Immature natural killer cell (primary cell): ENCODE data around the gene MT1M. TPM values are rescaled to one million over a fixed set of nuclear protein-coding genes. Genes with fewer than 3 reads are reported as not detected.
A peak's percentile ranks its signal among the peaks of the same experiment; 100 is the strongest.

Experiments
- DNase-seq, 3 donors: peaks; one replicate each; pipeline ENCODE4 v3.0.0; 2022; ENCODE audit warnings: mixed read lengths in 1 of 3
- H3K27ac Mint-ChIP-seq, 6 donors: one replicate each; pipeline ENCODE4 v1.8.0; 2020; ENCODE audit warnings: mixed read lengths in 6 of 6, mild to moderate bottlenecking in 5 of 6, inconsistent platforms in 4 of 6, moderate library complexity in 3 of 6
- H3K27me3 Mint-ChIP-seq, 3 donors: one replicate each; pipeline ENCODE4 v1.8.0; 2020 to 2021; ENCODE audit warnings: low read depth in 3 of 3, mild to moderate bottlenecking in 3 of 3, mixed read lengths in 3 of 3, moderate library complexity in 3 of 3, inconsistent platforms in 1 of 3
- H3K36me3 Mint-ChIP-seq, 3 donors: one replicate each; pipeline ENCODE4 v1.8.0; 2020; ENCODE audit warnings: mixed read lengths in 3 of 3, inconsistent platforms in 2 of 3, mild to moderate bottlenecking in 2 of 3
- H3K4me1 Mint-ChIP-seq, 2 donors: one replicate each; pipeline ENCODE4 v1.8.0; 2020; ENCODE audit warnings: inconsistent platforms in 2 of 2, mild to moderate bottlenecking in 2 of 2, mixed read lengths in 2 of 2, moderate library complexity in 1 of 2
- H3K4me3 Mint-ChIP-seq, 5 donors: one replicate each; pipeline ENCODE4 v1.8.0; 2020; ENCODE audit warnings: mild to moderate bottlenecking in 5 of 5, mixed read lengths in 5 of 5, inconsistent platforms in 3 of 5, moderate library complexity in 3 of 5
- H3K9me3 Mint-ChIP-seq, 6 donors: one replicate each; pipeline ENCODE4 v1.8.0; 2020; ENCODE audit warnings: mild to moderate bottlenecking in 6 of 6, mixed read lengths in 6 of 6, inconsistent platforms in 4 of 6, moderate library complexity in 3 of 6
- polyA plus RNA-seq, 3 donors: library from polyadenylated mRNA; unstranded; fragments of 300-500 nt; fragmentation: Illumina TruSeq; gene quantifications; one replicate each; pipeline ENCODE4 v1.2.3, GENCODE V29; 2021

MT1M gene
- polyA plus RNA-seq, 3 donors from 2014 or later, result not detected

DNA sequence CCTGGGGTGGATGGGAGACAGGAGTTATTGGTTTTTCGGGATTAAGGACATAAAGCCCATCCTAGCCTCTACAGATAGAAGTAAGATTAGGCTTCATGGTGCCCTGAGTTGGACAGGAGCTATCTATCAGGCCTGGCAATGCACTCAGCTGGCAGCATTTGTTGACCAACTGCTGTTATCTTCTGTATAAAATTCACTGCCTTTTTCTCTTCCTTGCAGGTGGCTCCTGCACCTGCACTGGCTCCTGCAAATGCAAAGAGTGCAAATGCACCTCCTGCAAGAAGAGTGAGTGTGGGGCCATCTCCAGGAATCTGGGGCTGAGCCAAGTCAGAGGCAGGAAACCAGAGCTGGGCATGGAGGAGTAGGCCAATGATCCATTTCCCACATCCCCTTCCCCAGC, 6.6 kb downstream of the MT1M start:
- H3K36me3 Mint-ChIP-seq, result no peaks in the 10 kb centered on the region
- H3K4me1 Mint-ChIP-seq, result peaks cover 17 to 30% of the 10 kb centered on the region in 2 donors
- H3K9me3 Mint-ChIP-seq, result no peaks in the 10 kb centered on the region
- no peak overlapping the region for H3K27ac Mint-ChIP-seq
- DNase-seq, result no peak
- H3K27me3 Mint-ChIP-seq, result peaks cover 15 to 23% (median 17%) of the 10 kb centered on the region in 3 donors
- H3K4me3 Mint-ChIP-seq, result peak overlapping the region in 1 of 5 donors; percentile 33

DNA sequence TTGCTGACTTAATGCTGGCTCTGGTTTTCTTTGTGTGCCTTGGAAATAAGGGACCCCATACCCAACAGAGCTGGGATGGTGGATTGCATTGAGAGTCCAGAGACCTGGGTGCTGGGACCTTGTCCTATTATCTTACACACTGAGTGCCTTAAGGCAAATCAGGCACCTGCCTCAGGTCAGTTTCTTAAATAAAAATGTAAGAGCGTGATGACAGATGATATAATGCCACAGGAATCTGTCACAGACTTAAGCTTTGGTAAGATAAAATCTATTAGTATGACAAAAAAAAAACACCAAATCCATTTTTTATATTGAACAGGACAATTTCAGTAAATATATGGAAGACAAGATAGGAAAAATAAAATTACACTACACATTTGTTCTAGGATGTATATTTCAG, 7.6 kb downstream of the MT1M start:
- Mint-ChIP-seq H3K27ac (no peak overlapping the region), H3K4me1 (peaks cover 20 to 28% of the 10 kb centered on the region in 2 donors), H3K4me3 (no peak overlapping the region), H3K27me3 (peaks cover 13 to 19% (median 18%) of the 10 kb centered on the region in 3 donors), H3K36me3 (no peaks in the 10 kb centered on the region), H3K9me3 (no peaks in the 10 kb centered on the region)
- no peak for DNase-seq

DNA sequence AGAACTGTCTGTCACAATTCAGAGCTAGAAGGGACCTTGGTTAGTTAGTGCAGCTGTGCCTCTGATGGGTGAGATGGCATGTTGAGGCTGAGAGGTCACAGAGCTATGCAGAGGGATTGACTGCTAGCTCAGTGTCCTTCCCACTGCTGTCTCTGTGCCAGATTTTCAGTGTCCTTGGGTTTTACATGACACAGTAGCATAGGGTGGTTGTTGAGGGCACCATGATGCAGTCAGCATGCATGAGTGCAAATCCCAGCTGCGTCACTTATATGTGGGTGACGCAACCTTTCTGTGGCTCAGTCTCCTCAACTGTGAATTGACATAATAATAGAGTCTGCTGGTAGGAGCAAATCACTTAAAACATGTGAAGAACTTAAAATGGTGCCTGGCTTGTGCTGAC, 8.7 kb downstream of the MT1M start:
- Mint-ChIP-seq H3K4me3 (no peak overlapping the region), H3K27ac (no peak overlapping the region), H3K27me3 (peaks cover 10 to 19% (median 13%) of the 10 kb centered on the region in 3 donors), H3K9me3 (no peaks in the 10 kb centered on the region), H3K36me3 (no peaks in the 10 kb centered on the region), H3K4me1 (peaks cover 20 to 27% of the 10 kb centered on the region in 2 donors)
- no peak for DNase-seq

DNA sequence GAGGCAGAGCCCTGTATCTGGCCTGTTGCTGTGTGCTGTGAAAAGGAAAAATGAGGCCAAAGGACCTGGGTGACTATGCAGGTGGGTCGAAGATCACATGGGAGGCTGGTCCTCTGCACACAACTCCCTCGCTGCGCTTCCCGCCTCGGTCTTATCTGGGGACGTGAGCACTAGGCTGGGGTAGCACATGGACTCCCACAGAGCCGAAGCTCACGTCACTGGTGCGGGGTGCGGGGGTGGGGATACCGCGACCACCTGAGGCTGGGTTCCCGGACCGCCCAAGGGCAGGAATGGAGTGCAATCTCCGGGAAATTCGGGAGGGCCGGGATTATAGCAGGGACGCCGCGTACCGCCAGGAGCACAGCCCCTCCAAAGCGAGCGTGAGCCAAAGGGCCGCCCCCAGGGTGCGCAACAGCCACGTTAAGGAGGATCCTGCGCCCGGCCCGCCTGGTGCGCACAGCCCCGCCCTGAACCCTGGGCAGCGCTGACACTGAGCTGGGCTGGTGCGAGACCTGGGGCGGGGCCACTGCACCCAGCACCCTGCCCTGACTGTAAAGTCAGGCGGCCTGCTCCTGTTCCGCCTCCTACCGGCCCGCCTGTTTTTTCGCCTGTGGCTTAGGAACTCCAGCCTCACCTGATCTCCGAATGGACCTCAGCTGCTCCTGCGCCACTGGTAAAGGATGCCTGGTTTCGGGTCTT, 10.8 kb downstream of the MT1M start:
- H3K4me3 Mint-ChIP-seq, result peak overlapping the region; percentile 64 to 82 (median 77)
- no peaks in the 10 kb centered on the region for H3K36me3 Mint-ChIP-seq
- peak overlapping the region in 5 of 6 donors; percentile 1 to 65 (median 37) for H3K27ac Mint-ChIP-seq
- H3K4me1 Mint-ChIP-seq, result peaks cover 20 to 21% of the 10 kb centered on the region in 2 donors
- H3K27me3 Mint-ChIP-seq, result peaks cover 6 to 19% (median 10%) of the 10 kb centered on the region in 3 donors
- no peaks in the 10 kb centered on the region for H3K9me3 Mint-ChIP-seq
- peak; percentile 55 to 71 (median 69) for DNase-seq

DNA sequence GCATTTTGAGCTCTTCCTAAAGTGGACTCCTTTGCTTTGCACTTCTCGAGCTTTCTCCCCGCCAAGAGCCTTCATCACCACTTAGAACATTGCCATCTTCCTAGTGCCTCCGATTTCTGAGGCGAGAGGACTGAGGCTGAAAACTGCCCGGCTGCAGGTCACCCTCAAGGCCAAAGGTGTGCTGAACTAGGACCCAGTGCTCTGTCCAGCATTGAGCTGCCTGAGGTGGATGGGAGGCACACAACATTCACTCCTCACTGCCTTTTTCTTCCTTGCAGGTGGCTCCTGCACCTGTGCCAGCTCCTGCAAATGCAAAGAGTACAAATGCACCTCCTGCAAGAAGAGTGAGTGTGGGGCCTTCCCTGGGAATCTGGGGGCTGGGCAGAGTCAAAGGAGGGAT, 11.4 kb downstream of the MT1M start:
- peak overlapping the region in 4 of 6 donors; percentile 1 to 55 (median 42) for H3K27ac Mint-ChIP-seq
- no peak for DNase-seq
- H3K4me1 Mint-ChIP-seq, result peaks cover 19 to 20% of the 10 kb centered on the region in 2 donors
- peak overlapping the region; percentile 64 to 82 (median 77) for H3K4me3 Mint-ChIP-seq
- H3K27me3 Mint-ChIP-seq, result peaks cover 6 to 16% (median 10%) of the 10 kb centered on the region in 3 donors
- H3K36me3 Mint-ChIP-seq, result no peaks in the 10 kb centered on the region
- no peaks in the 10 kb centered on the region for H3K9me3 Mint-ChIP-seq

DNA sequence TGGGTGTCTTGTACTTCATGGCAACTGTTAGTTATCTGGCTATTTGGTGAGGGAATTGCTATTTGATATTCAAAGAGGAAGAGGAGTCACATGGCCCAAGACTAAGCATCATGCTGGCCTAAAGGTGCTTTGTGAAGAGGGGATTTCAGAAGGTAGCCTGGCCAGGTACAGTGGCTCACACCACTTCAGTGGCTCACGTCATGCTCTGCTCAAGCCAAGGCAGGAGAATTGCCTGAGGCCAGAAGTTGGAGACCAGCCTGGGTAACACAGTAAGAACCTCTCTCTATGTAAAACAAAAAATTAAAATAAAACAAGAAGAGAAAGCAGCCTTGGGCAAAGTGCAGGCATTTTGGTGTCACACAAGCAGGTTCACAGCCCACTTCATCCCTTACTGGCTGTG, 12.9 kb downstream of the MT1M start:
- H3K27ac Mint-ChIP-seq, result no peak overlapping the region
- peaks cover 19 to 20% of the 10 kb centered on the region in 2 donors for H3K4me1 Mint-ChIP-seq
- no peak for DNase-seq
- peaks cover 5 to 12% (median 6%) of the 10 kb centered on the region in 3 donors for H3K27me3 Mint-ChIP-seq
- no peaks in the 10 kb centered on the region for H3K9me3 Mint-ChIP-seq
- H3K36me3 Mint-ChIP-seq, result no peaks in the 10 kb centered on the region
- H3K4me3 Mint-ChIP-seq, result no peak overlapping the region

DNA sequence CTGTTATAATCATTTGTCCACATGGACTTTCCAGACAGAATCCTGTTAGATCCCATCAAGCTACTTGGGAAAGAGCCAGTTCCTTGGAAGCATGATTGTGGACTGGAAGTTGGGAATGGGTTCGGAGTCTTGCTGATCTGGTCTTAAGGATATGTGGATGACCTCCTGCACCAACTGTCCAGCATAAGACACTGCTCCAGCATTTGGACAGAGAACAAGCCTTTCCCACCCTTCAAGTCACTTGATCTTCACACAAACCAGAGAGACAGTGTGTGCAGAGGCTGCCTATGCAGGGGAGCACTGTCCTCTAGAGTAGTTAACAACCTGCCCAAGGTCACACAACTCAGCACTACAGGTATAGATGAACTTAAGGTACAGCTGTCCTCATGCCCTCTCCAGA, 13.4 kb downstream of the MT1M start:
- Mint-ChIP-seq H3K4me3 (no peak overlapping the region), H3K9me3 (no peaks in the 10 kb centered on the region), H3K36me3 (no peaks in the 10 kb centered on the region), H3K27me3 (peaks cover 5 to 12% (median 6%) of the 10 kb centered on the region in 3 donors), H3K27ac (no peak overlapping the region), H3K4me1 (peaks cover 19 to 20% of the 10 kb centered on the region in 2 donors)
- no peak for DNase-seq

DNA sequence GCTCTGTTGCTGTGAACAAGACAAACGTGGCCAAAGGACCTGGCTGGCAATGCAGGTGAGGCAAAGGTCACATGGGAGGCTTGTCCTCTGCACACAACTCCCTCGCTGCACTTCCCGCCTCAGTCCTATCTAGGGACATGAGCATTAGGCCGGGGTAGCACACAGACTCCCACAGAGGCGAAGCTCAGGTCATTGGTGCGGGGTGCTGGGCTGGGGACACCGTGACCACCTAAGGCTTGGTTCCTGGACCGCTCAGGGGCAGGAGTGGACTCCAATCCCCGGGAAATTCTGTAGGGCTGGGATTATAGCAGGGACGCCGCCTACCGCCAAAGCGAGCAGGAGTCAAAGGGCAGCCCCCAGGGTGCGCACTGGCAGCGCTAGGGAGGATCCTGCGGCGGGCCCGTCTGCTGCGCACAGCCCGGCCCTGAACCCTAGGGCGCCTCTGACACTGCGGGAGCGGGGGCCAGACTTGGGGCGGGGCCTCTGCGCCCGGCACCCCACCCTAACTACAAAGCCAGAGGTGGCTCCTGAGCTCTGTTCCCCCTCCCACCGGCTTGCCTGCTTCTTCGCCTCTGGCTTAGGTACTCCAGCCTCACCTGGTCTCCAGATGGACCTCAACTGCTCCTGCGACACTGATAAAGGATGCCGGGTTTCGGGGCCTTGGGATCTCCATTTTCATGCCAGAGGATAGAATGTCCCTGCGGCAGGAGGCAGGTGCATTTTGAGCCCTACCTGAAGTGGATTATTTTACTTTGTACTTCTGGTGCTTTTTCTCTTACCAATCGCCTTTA, 15.4 kb downstream of the MT1M start:
- H3K9me3 Mint-ChIP-seq, result no peaks in the 10 kb centered on the region
- peaks cover 14% of the 10 kb centered on the region in 2 donors for H3K4me1 Mint-ChIP-seq
- H3K27ac Mint-ChIP-seq, result no peak overlapping the region
- H3K4me3 Mint-ChIP-seq, result no peak overlapping the region
- H3K36me3 Mint-ChIP-seq, result no peaks in the 10 kb centered on the region
- no peak for DNase-seq
- peaks cover 3 to 12% (median 6%) of the 10 kb centered on the region in 3 donors for H3K27me3 Mint-ChIP-seq

DNA sequence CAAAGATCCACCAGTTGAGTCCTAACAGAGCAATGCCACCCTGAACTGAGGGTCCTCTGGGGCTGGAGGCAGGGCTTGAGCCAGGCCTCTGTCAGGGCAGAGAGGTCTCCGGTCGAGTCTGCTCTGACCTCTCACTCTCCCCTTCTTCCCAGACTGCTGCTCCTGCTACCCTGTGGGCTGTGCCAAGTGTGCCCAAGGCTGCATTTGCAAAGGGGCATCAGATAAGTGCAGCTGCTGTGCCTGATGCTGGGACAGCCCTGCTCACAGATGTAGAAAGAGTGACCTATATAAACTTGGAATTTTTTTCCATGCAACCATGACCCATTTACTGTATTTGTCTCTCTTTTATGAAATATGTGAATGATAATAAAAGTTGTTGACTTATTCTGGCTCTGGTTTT, 16.8 kb downstream of the MT1M start:
- peaks cover under 1% of the 10 kb centered on the region in 2 donors for H3K4me1 Mint-ChIP-seq
- H3K9me3 Mint-ChIP-seq, result no peaks in the 10 kb centered on the region
- H3K27me3 Mint-ChIP-seq, result peaks cover 3 to 10% (median 5%) of the 10 kb centered on the region in 3 donors
- H3K36me3 Mint-ChIP-seq, result no peaks in the 10 kb centered on the region
- no peak overlapping the region for H3K4me3 Mint-ChIP-seq
- no peak overlapping the region for H3K27ac Mint-ChIP-seq
- no peak for DNase-seq

DNA sequence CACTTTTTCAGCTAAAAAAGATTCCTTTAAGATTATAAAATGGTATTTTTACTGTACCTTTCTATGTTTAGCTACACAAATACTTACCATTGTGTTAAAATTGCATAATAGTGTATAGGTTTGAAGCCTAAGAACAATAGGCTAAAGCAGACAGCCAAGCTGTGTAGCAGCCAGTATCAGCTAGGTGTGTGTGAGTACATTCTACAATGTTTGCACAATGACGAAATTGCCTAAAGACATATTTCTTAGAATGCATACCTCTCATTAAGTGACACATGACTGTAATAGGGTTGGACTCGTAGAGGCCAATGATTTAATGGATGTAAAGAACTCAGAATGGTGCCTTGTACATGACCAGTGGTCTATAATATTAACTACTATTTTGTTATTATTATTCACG, 17.4 kb downstream of the MT1M start:
- no peak overlapping the region for H3K27ac Mint-ChIP-seq
- no peak overlapping the region for H3K4me3 Mint-ChIP-seq
- no peaks in the 10 kb centered on the region for H3K4me1 Mint-ChIP-seq
- H3K9me3 Mint-ChIP-seq, result no peaks in the 10 kb centered on the region
- no peaks in the 10 kb centered on the region for H3K36me3 Mint-ChIP-seq
- H3K27me3 Mint-ChIP-seq, result peaks cover 2 to 8% (median 3%) of the 10 kb centered on the region in 3 donors
- no peak for DNase-seq

DNA sequence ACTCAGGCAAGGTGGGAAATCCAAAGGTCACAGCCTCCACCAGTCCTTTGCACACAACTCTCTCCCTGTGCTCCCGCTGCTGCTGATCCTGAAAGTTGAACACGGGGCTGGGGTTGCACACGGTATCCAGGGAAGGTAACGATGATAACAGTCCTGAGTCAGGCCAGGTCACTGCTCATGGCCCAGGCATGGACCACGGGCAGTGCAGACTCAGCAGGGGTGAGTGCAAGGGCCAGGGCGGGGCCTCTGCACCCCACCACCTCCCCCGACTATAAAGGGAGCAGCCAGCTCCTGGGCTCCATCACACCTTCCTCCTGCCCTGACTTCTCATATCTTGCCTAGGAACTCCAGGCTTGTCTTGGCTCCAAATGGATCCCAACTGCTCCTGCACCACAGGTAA, 19.1 kb downstream of the MT1M start, which contains the start of gene MT1B:
MT1B (plus strand) TSS at position 301 of the 400 bp plus-strand sequence; CDS start at position 369, 68 bp downstream.
- no peaks in the 10 kb centered on the region for H3K36me3 Mint-ChIP-seq
- no peaks in the 10 kb centered on the region for H3K9me3 Mint-ChIP-seq
- no peaks in the 10 kb centered on the region for H3K4me1 Mint-ChIP-seq
- DNase-seq, result no peak
- H3K27me3 Mint-ChIP-seq, result peaks cover 2 to 6% (median 3%) of the 10 kb centered on the region in 3 donors
- no peak within 1 kb of the TSS for H3K4me3 Mint-ChIP-seq
- no peak within 1 kb of the TSS for H3K27ac Mint-ChIP-seq

DNA sequence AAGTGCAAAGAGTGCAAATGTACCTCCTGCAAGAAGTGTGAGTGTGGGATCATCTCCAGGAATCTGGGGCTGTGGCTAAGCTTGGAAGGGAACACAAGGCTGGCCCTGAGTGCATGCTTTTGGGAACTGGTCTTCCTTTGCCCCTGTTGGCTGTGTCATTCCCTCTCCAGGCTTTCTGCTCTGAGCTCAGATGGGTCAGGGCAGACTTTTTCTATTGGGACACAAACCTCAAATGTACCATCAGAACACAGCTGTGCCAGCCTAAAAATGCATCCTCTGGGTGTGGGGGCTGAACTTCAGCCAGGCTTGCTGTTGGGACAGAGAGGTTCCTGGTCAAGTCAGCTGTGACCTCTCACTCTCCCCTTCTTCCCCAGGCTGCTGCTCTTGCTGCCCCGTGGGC, 20.1 kb downstream of the MT1M start:
- no peak for DNase-seq
- Mint-ChIP-seq H3K4me1 (peaks cover 4 to 5% of the 10 kb centered on the region in 2 donors), H3K9me3 (no peaks in the 10 kb centered on the region), H3K36me3 (no peaks in the 10 kb centered on the region), H3K4me3 (no peak overlapping the region), H3K27ac (no peak overlapping the region), H3K27me3 (peaks cover 2 to 6% (median 6%) of the 10 kb centered on the region in 3 donors)

DNA sequence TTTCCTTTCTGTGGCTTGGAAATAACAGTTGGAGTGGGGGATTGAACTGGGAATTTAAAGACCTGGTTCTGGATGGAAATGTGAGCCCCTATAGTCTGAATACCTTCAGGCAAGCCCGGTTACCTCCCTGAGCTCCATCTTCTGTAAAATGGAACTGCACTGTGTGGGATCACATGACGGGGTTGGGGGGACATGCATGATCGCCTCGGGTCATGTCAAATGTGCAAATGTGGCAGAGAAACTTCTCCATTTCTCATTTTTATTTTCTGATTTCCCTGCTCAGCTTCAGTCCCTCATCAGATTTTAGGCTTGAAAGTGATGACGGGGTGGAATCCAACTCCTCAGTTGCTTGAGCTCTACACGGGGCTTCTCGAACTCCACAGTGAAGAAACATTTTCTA, 20.8 kb downstream of the MT1M start:
- Mint-ChIP-seq H3K4me1 (peaks cover 8 to 11% of the 10 kb centered on the region in 2 donors), H3K27ac (no peak overlapping the region), H3K36me3 (no peaks in the 10 kb centered on the region), H3K27me3 (peaks cover 2 to 10% (median 2%) of the 10 kb centered on the region in 3 donors), H3K9me3 (no peaks in the 10 kb centered on the region), H3K4me3 (no peak overlapping the region)
- no peak for DNase-seq
